Testis (tissue), 2 donors: ENCODE results near the gene KRI1.

Experiments used
- CTCF ChIP-seq, 3 experiments: fragments of 450-650 bp in 2 of 3; fragments of 200-600 bp in 1 of 3; sonication (generic) in 1 of 3; IDR thresholded peaks; one replicate each; pipeline ENCODE4 v1.5.1; 2016 to 2019; ENCODE audit warnings: antibody characterized with exemption in 3 of 3, mild to moderate bottlenecking in 2 of 3, moderate library complexity in 1 of 3
- POLR2A ChIP-seq: fragments of 450-650 bp; IDR thresholded peaks from one replicate; pipeline ENCODE4 v1.6.1; 2017; ENCODE audit warnings: antibody characterized with exemption, mild to moderate bottlenecking, moderate library complexity

- no peak for TF ChIP-seq CTCF (IDR thresholded peaks at IDR 0.05)
- no peak for TF ChIP-seq POLR2A
These were observed 34.3 kb upstream of the KRI1 start for GRCh38 chr19:10600149-10600548.
